Neural cell (in vitro differentiated cells): ENCODE measurements around the gene CHMP1A.
"Not testable (repeated sequence)": the region's sequence is repeated elsewhere in the genome, so short reads cannot be mapped to it uniquely, and the experiment has no call there.

Experiments
- EP300 ChIP-seq: fragments of 450-650 bp; conservative IDR thresholded peaks from 2 replicates; pipeline ENCODE4 v1.6.1; 2014; ENCODE audit warnings: antibody characterized with exemption, mild to moderate bottlenecking, moderate library complexity; ENCODE audit not compliant: poor library complexity, severe bottlenecking
- EZH2 ChIP-seq: fragments of 200-600, 300-800 bp; shearing (Covaris generic), sonication (generic); IDR thresholded peaks from 2 replicates; pipeline ENCODE4 v1.6.1; 2014; ENCODE audit warnings: antibody characterized with exemption, low read length, borderline replicate concordance, mild to moderate bottlenecking; ENCODE audit not compliant: insufficient read depth, poor library complexity, severe bottlenecking
- POLR2AphosphoS5 ChIP-seq: IDR thresholded peaks from 2 replicates; pipeline ENCODE4 v1.6.1; 2012
- TF ChIP-seq, protein P1 (sequence below): fragments of 450-650 bp; IDR thresholded peaks from 2 replicates; pipeline ENCODE4 v1.5.1; 2014; ENCODE audit warnings: antibody characterized with exemption, mild to moderate bottlenecking, moderate library complexity; ENCODE audit not compliant: poor library complexity, severe bottlenecking
- TF ChIP-seq, protein P2 (sequence below): IDR thresholded peaks from 2 replicates; pipeline ENCODE4 v1.6.1; 2012; ENCODE audit warnings: borderline replicate concordance

DNA sequence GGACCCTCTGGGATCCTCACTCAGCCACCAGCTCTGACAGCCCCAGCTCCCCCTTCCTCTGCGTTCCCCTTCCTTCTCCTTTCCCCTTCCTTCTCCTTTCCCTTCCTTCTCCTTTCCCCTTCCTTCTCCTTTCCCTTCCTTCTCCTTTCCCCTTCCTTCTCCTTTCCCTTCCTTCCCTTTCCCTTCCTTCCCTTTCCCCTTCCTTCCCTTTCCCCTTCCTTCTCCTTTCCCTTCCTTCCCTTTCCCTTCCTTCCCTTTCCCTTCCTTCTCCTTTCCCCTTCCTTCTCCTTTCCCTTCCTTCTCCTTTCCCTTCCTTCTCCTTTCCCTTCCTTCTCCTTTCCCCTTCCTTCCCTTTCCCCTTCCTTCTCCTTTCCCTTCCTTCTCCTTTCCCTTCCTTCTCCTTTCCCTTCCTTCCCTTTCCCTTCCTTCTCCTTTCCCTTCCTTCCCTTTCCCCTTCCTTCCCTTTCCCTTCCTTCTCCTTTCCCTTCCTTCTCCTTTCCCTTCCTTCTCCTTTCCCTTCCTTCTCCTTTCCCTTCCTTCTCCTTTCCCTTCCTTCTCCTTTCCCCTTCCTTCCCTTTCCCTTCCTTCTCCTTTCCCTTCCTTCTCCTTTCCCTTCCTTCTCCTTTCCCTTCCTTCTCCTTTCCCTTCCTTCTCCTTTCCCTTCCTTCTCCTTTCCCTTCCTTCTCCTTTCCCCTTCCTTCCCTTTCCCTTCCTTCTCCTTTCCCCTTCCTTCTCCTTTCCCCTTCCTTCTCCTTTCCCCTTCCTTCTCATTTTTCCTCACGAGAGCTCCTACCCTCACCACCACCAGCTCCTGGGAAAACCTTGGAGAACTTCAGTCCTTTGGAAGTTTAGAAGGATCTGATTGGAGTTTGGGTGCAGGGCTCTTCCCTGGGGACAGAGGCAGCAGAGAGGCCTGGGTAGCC, 22.8 kb downstream of the CHMP1A start:
- TF ChIP-seq, protein P1, sequence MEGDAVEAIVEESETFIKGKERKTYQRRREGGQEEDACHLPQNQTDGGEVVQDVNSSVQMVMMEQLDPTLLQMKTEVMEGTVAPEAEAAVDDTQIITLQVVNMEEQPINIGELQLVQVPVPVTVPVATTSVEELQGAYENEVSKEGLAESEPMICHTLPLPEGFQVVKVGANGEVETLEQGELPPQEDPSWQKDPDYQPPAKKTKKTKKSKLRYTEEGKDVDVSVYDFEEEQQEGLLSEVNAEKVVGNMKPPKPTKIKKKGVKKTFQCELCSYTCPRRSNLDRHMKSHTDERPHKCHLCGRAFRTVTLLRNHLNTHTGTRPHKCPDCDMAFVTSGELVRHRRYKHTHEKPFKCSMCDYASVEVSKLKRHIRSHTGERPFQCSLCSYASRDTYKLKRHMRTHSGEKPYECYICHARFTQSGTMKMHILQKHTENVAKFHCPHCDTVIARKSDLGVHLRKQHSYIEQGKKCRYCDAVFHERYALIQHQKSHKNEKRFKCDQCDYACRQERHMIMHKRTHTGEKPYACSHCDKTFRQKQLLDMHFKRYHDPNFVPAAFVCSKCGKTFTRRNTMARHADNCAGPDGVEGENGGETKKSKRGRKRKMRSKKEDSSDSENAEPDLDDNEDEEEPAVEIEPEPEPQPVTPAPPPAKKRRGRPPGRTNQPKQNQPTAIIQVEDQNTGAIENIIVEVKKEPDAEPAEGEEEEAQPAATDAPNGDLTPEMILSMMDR, result not testable (repeated sequence)
- not testable (repeated sequence) for TF ChIP-seq POLR2AphosphoS5, EP300, EZH2
- TF ChIP-seq, protein P2, sequence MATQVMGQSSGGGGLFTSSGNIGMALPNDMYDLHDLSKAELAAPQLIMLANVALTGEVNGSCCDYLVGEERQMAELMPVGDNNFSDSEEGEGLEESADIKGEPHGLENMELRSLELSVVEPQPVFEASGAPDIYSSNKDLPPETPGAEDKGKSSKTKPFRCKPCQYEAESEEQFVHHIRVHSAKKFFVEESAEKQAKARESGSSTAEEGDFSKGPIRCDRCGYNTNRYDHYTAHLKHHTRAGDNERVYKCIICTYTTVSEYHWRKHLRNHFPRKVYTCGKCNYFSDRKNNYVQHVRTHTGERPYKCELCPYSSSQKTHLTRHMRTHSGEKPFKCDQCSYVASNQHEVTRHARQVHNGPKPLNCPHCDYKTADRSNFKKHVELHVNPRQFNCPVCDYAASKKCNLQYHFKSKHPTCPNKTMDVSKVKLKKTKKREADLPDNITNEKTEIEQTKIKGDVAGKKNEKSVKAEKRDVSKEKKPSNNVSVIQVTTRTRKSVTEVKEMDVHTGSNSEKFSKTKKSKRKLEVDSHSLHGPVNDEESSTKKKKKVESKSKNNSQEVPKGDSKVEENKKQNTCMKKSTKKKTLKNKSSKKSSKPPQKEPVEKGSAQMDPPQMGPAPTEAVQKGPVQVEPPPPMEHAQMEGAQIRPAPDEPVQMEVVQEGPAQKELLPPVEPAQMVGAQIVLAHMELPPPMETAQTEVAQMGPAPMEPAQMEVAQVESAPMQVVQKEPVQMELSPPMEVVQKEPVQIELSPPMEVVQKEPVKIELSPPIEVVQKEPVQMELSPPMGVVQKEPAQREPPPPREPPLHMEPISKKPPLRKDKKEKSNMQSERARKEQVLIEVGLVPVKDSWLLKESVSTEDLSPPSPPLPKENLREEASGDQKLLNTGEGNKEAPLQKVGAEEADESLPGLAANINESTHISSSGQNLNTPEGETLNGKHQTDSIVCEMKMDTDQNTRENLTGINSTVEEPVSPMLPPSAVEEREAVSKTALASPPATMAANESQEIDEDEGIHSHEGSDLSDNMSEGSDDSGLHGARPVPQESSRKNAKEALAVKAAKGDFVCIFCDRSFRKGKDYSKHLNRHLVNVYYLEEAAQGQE, result not testable (repeated sequence)
